LNCaP clone FGC (cell line): Measurements from ENCODE around the gene TFEB.
"Not testable (repeated sequence)": the region's sequence is repeated elsewhere in the genome, so short reads cannot be mapped to it uniquely, and the experiment has no call there.

Experiments
- DNase-seq: peaks from one replicate; pipeline ENCODE4 v3.0.0-alpha.2; 2011; ENCODE audit warnings: low read depth
- H3K4me3 ChIP-seq: 2 replicates; pipeline ENCODE4 v1.5.1; 2011; ENCODE audit warnings: mild to moderate bottlenecking, low read depth, low read length, control low read depth
- CTCF ChIP-seq: IDR thresholded peaks from 2 replicates; pipeline ENCODE4 v1.5.1; 2012; ENCODE audit warnings: mild to moderate bottlenecking; ENCODE audit not compliant: control insufficient read depth, insufficient read depth; ENCODE audit errors: extremely low read depth

TFEB gene

GRCh38 chr6:41770381-41771057, 35.1 kb upstream of the TFEB start:
- H3K4me3 ChIP-seq: no peak overlapping the region
- DNase-seq: no peak
- TF ChIP-seq CTCF: no peak

GRCh38 chr6:41769376-41769775, 34.0 kb upstream of the TFEB start:
- no peak overlapping the region for H3K4me3 ChIP-seq
- TF ChIP-seq CTCF: no peak

DNA sequence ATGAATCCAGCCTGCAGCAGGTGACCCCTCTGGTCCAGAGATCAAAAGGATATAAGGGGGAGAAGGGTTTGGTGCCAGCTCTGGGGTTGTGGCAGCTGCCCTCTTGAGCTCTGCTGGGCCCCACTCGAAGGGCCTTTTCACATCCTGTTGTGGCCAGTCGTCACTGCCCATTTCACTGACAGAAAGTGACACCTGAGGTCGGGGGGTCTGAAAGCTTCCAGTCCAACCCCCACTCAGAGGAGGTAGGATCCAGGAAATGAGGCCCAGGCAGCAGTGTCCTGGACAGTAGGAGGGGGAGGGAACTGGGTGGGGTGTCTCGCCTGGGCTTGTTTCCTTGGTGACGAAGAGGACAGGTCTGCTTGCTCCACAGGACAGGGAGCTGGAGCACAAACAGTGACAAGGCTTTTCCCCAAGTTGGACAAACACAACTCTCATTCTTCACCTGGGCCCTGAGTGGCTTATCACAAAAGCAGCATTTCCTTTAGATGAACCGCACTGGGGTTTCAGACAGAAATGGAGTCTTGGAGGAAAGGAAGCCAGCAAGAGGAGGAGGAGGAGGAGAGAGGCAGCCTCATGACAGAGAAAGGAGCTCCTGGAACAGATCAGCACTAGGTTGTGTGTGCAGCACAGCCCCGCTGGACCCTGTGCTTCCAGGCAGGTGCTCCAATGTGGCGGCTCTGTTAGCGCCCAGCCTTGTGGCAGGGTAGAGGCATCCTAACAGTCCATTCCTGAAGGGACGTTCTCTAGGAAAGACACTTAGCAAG, 33.3 kb upstream of the TFEB start:
- no peak overlapping the region for H3K4me3 ChIP-seq
- no peak for TF ChIP-seq CTCF
- DNase-seq: no peak

More at GRCh38 chr6:41769376-41769775, 34.0 kb upstream of the TFEB start:
- DNase-seq: no peak

GRCh38 chr6:41767112-41767833, 31.9 kb upstream of the TFEB start:
- no peak for TF ChIP-seq CTCF
- DNase-seq: peak; percentile 96
- H3K4me3 ChIP-seq: no peak overlapping the region

DNA sequence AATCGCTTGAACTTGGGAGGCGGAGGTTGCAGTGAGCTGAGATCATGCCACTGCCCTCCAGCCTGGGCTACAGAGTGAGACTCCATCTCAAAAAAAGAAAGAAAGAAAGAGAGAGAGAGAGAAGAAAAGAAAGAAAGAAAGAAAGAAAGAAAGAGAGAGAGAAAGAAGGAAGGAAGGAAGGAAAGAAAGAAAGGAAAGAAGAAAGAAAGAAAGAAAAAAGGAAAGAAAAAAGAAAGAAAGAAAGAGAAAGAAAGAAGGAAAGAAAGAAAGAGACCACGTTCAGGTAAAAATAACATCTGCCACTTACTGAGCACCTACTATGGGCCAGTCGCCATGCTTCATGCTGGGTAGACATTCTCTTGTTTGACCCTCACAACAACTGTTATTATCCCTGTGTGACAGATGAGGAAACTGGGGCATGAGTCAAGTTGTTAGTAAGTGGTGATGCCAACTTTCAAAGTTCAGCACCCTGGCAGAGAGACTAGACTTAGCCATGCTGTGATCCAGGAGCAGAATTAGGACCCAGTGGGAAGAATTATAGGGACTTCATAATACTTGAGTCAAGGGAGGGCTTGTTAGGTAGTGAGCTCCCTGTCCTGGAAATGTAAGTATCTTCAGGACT, 30.7 kb upstream of the TFEB start:
- not testable (repeated sequence) for H3K4me3 ChIP-seq, DNase-seq

DNA sequence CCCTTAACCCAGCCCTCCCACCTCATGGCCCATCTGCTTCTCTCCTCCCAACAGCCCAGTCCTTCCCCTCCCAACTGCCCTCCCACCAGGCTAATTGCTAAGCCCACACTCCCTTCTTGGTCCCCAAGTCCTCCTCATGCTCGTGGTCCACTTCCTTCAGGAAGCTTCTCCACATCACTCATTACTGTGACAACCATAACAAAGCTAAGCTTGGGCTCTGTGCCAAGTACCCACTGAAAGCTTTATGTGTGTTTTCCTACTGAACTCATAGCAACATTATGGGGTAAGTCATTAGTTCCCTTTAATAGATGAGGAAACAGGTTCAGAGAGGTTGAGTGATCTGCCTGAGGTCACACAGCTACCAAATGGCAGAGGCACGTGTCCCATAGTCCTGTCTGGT, 28.1 kb upstream of the TFEB start:
- TF ChIP-seq CTCF: no peak
- no peak overlapping the region for H3K4me3 ChIP-seq
- no peak for DNase-seq
